Dendritic cell treated with granulocyte-macrophage colony-stimulating factor and Interleukin-4, amounts not matched to agents 40 ng/mL and 50 ng/mL, for 4 days (primary cell): ENCODE results near the gene PIWIL1.

Experiments used
- H3K27ac Mint-ChIP-seq: one replicate; pipeline ENCODE4 v1.8.0; 2022; ENCODE audit warnings: mild to moderate bottlenecking, mixed read lengths
- H3K27me3 Mint-ChIP-seq: one replicate; pipeline ENCODE4 v1.8.0; 2022; ENCODE audit warnings: mild to moderate bottlenecking, mixed read lengths
- H3K36me3 Mint-ChIP-seq: one replicate; pipeline ENCODE4 v1.8.0; 2022; ENCODE audit warnings: low read depth, mixed read lengths
- H3K4me1 Mint-ChIP-seq: one replicate; pipeline ENCODE4 v1.8.0; 2022; ENCODE audit warnings: low read depth, mixed read lengths
- H3K4me3 Mint-ChIP-seq: one replicate; pipeline ENCODE4 v1.8.0; 2022; ENCODE audit warnings: mild to moderate bottlenecking, moderate library complexity, mixed read lengths
- H3K9me3 Mint-ChIP-seq: one replicate; pipeline ENCODE4 v1.8.0; 2022; ENCODE audit warnings: mixed read lengths
- intact Hi-C: fragments of 100-400 bp; cut with micrococcal nuclease; formaldehyde crosslinking; loops from one replicate; pipeline ENCODE4 v1.15.0; 2022

The PIWIL1 gene

GRCh38 chr12:130371296-130371695 lies 33.6 kb downstream of the PIWIL1 start:
- no peaks in the 10 kb centered on the region for H3K9me3 Mint-ChIP-seq
- peaks cover 1% of the 10 kb centered on the region for H3K27me3 Mint-ChIP-seq
- H3K4me3 Mint-ChIP-seq = no peak overlapping the region
- H3K4me1 Mint-ChIP-seq = no peaks in the 10 kb centered on the region
- H3K27ac Mint-ChIP-seq = no peak overlapping the region
- intact Hi-C loops = no loop called here
- no peaks in the 10 kb centered on the region for H3K36me3 Mint-ChIP-seq

GRCh38 chr12:130372936-130373335 lies 35.2 kb downstream of the PIWIL1 start:
- Mint-ChIP-seq H3K27me3 (peaks cover 1% of the 10 kb centered on the region), H3K36me3 (no peaks in the 10 kb centered on the region), H3K9me3 (no peaks in the 10 kb centered on the region), H3K27ac (no peak overlapping the region), H3K4me3 (no peak overlapping the region), H3K4me1 (no peaks in the 10 kb centered on the region)
- intact Hi-C loops = no loop called here

- H3K9me3 Mint-ChIP-seq = no peaks in the 10 kb centered on the region
- no peak overlapping the region for H3K4me3 Mint-ChIP-seq
- no peaks in the 10 kb centered on the region for H3K4me1 Mint-ChIP-seq
- intact Hi-C loops = no loop called here
- no peak overlapping the region for H3K27ac Mint-ChIP-seq
- H3K27me3 Mint-ChIP-seq = peaks cover 1% of the 10 kb centered on the region
- H3K36me3 Mint-ChIP-seq = no peaks in the 10 kb centered on the region
Measured at GRCh38 chr12:130374083-130374482, 36.4 kb downstream of the PIWIL1 start.

- Mint-ChIP-seq H3K36me3 (no peaks in the 10 kb centered on the region), H3K27ac (no peak overlapping the region), H3K4me3 (no peak overlapping the region), H3K9me3 (no peaks in the 10 kb centered on the region), H3K27me3 (peaks cover 1% of the 10 kb centered on the region), H3K4me1 (no peaks in the 10 kb centered on the region)
- intact Hi-C loops = no loop called here
Measured at GRCh38 chr12:130375296-130376287, 37.9 kb downstream of the PIWIL1 start.

- intact Hi-C loops = no loop called here
- H3K4me3 Mint-ChIP-seq = no peak overlapping the region
- no peak overlapping the region for H3K27ac Mint-ChIP-seq
- no peaks in the 10 kb centered on the region for H3K27me3 Mint-ChIP-seq
- no peaks in the 10 kb centered on the region for H3K4me1 Mint-ChIP-seq
- peaks cover 7% of the 10 kb centered on the region for H3K9me3 Mint-ChIP-seq
- H3K36me3 Mint-ChIP-seq = no peaks in the 10 kb centered on the region
Measured at GRCh38 chr12:130382818-130383217, 45.1 kb downstream of the PIWIL1 start.

- no peak overlapping the region for H3K4me3 Mint-ChIP-seq
- H3K9me3 Mint-ChIP-seq = peaks cover 9% of the 10 kb centered on the region
- H3K27ac Mint-ChIP-seq = no peak overlapping the region
- H3K27me3 Mint-ChIP-seq = no peaks in the 10 kb centered on the region
- no peaks in the 10 kb centered on the region for H3K36me3 Mint-ChIP-seq
- intact Hi-C loops = no loop called here
- H3K4me1 Mint-ChIP-seq = no peaks in the 10 kb centered on the region
Measured at GRCh38 chr12:130384234-130384633, 46.5 kb downstream of the PIWIL1 start.

GRCh38 chr12:130385193-130385592 lies 47.5 kb downstream of the PIWIL1 start:
- H3K4me1 Mint-ChIP-seq = no peaks in the 10 kb centered on the region
- H3K36me3 Mint-ChIP-seq = no peaks in the 10 kb centered on the region
- H3K4me3 Mint-ChIP-seq = no peak overlapping the region
- H3K9me3 Mint-ChIP-seq = peaks cover 9% of the 10 kb centered on the region
- intact Hi-C loops = no loop called here
- H3K27ac Mint-ChIP-seq = no peak overlapping the region
- no peaks in the 10 kb centered on the region for H3K27me3 Mint-ChIP-seq

DNA sequence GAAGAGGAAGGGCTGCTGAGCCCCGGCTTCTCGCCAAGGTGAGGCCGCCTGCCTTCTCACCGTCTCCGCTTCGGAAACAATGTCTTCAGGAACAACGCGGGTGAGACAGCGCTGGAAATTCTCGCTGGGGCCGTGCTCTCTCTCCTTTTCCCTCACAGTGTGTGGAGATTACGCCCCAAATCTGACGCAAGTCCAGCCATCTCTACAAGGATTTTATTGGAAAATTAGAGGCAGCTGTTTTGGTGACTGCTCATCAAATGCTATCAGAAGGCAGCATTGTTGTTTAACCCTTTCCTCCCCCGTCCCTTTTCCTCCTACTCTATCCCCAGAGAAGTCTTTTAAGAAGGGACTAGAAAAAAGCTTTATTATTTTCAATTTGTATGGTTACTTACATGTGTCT lies 53.5 kb downstream of the PIWIL1 start:
- peaks cover 15% of the 10 kb centered on the region for H3K9me3 Mint-ChIP-seq
- intact Hi-C loops = no loop called here
- H3K4me3 Mint-ChIP-seq = no peak overlapping the region
- H3K4me1 Mint-ChIP-seq = no peaks in the 10 kb centered on the region
- H3K27ac Mint-ChIP-seq = no peak overlapping the region
- no peaks in the 10 kb centered on the region for H3K36me3 Mint-ChIP-seq
- H3K27me3 Mint-ChIP-seq = no peaks in the 10 kb centered on the region

DNA sequence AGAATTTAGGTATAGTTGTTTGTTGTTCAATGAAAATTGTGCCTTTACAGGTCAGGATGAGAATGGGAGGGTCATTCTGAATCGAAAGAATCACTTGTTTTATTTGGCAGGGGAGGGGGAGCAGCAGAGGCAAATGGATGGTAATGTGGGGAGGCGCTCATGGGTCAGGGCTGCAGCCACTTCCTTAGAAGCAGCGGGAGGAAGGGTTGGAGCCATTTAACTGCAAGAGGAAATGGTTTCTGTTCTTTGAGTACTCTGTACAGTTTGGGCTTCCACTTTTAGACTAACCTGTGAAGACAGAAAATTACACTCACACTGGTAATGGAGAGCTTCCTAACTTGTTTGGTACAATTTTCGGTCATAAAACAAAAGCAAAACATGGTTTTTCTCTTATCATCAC lies 57.2 kb downstream of the PIWIL1 start:
- Mint-ChIP-seq H3K36me3 (no peaks in the 10 kb centered on the region), H3K4me3 (no peak overlapping the region), H3K9me3 (peaks cover 6% of the 10 kb centered on the region), H3K27me3 (no peaks in the 10 kb centered on the region), H3K27ac (no peak overlapping the region), H3K4me1 (no peaks in the 10 kb centered on the region)
- intact Hi-C loops = no loop called here

DNA sequence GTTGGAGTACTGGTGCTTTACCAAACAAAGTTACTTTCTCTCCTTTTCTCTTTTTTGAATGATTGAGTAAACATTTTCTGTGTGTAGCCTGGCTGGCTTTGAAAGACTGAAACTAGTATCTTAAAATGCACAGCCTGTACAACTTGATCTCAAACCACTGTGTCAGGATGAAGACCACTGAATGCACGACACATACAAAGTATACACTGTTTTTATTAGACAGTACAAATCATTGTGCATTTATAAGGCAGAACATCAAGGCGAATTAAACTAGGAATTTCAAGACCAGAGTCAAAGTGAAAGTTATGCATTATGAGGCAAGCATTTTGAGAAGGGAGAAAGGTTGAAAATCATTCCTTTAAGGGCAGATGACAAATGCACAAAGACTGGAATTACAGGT lies 59.0 kb downstream of the PIWIL1 start:
- no peak overlapping the region for H3K27ac Mint-ChIP-seq
- H3K36me3 Mint-ChIP-seq = no peaks in the 10 kb centered on the region
- no peak overlapping the region for H3K4me3 Mint-ChIP-seq
- H3K27me3 Mint-ChIP-seq = no peaks in the 10 kb centered on the region
- no peaks in the 10 kb centered on the region for H3K4me1 Mint-ChIP-seq
- H3K9me3 Mint-ChIP-seq = peaks cover 6% of the 10 kb centered on the region
- intact Hi-C loops = no loop called here

- Mint-ChIP-seq H3K9me3 (peaks cover 6% of the 10 kb centered on the region), H3K4me3 (no peak overlapping the region), H3K4me1 (no peaks in the 10 kb centered on the region), H3K27me3 (no peaks in the 10 kb centered on the region), H3K27ac (no peak overlapping the region), H3K36me3 (no peaks in the 10 kb centered on the region)
- intact Hi-C loops = no loop called here
Measured at GRCh38 chr12:130398100-130398848, 60.6 kb downstream of the PIWIL1 start.

- no peaks in the 10 kb centered on the region for H3K4me1 Mint-ChIP-seq
- H3K27me3 Mint-ChIP-seq = no peaks in the 10 kb centered on the region
- H3K27ac Mint-ChIP-seq = no peak overlapping the region
- H3K36me3 Mint-ChIP-seq = no peaks in the 10 kb centered on the region
- intact Hi-C loops = no loop called here
- no peaks in the 10 kb centered on the region for H3K9me3 Mint-ChIP-seq
- H3K4me3 Mint-ChIP-seq = no peak overlapping the region
Measured at GRCh38 chr12:130401703-130402102, 64.0 kb downstream of the PIWIL1 start.

DNA sequence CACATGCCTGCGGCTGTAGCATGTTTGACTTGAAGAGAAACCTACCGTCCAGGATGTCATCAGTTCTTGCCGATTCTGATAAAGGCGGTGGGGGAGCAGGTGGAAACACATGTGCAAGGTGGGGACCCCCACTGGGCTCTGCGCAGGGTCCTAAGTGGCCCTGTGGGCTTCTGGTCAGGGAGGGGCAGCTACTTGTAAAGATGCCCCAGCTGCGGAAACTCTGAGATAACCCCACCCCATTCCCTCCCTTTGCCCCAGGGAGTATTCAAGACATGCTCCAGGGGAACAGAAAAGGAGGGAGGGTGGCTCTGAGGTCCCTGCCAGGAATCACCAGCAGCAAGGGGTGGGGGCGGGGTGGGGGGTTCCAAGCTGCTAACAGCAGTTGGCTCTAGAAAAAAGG lies 67.6 kb downstream of the PIWIL1 start:
- Mint-ChIP-seq H3K4me3 (no peak overlapping the region), H3K36me3 (no peaks in the 10 kb centered on the region), H3K9me3 (no peaks in the 10 kb centered on the region), H3K4me1 (no peaks in the 10 kb centered on the region), H3K27ac (no peak overlapping the region), H3K27me3 (no peaks in the 10 kb centered on the region)
- intact Hi-C loops = no loop called here

DNA sequence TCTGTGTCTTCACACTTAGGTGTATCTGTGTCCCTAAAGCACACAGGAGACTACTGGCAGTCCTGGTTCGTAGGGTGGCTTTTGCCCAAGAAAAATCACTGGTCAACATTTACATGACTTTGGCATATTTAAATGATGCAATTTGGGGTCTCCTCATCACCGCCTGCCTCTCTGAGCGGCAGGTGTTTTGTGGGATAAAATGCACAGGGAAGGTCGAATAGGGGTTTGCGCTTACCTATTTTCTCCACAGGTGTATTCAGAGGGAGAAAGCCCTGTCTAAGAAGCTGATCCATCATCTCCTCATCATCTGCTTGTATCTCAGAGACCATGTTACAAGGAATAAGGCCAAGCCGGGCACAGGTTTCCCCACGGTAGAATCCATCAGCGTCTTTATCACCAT lies 74.7 kb downstream of the PIWIL1 start:
- intact Hi-C loops = no loop called here
- no peaks in the 10 kb centered on the region for H3K9me3 Mint-ChIP-seq

More for the DNA sequence above, 74.7 kb downstream of the PIWIL1 start:
- Mint-ChIP-seq H3K36me3 (no peaks in the 10 kb centered on the region), H3K27me3 (peaks cover 1% of the 10 kb centered on the region), H3K27ac (no peak overlapping the region), H3K4me1 (no peaks in the 10 kb centered on the region), H3K4me3 (no peak overlapping the region)
